Camera-type eye (tissue), 1 donor: ENCODE data around the gene CTBP1. TPM values are rescaled to one million over a fixed set of nuclear protein-coding genes. Genes with fewer than 3 reads are reported as not detected.

Experiments
- total RNA-seq: library from RNA; depleted of rRNA; stranded (reverse); fragments of >200 nt; gene quantifications from one replicate; pipeline ENCODE4 v1.2.3, GENCODE V29; 2014

CTBP1 gene
- 200 TPM for total RNA-seq

DNA sequence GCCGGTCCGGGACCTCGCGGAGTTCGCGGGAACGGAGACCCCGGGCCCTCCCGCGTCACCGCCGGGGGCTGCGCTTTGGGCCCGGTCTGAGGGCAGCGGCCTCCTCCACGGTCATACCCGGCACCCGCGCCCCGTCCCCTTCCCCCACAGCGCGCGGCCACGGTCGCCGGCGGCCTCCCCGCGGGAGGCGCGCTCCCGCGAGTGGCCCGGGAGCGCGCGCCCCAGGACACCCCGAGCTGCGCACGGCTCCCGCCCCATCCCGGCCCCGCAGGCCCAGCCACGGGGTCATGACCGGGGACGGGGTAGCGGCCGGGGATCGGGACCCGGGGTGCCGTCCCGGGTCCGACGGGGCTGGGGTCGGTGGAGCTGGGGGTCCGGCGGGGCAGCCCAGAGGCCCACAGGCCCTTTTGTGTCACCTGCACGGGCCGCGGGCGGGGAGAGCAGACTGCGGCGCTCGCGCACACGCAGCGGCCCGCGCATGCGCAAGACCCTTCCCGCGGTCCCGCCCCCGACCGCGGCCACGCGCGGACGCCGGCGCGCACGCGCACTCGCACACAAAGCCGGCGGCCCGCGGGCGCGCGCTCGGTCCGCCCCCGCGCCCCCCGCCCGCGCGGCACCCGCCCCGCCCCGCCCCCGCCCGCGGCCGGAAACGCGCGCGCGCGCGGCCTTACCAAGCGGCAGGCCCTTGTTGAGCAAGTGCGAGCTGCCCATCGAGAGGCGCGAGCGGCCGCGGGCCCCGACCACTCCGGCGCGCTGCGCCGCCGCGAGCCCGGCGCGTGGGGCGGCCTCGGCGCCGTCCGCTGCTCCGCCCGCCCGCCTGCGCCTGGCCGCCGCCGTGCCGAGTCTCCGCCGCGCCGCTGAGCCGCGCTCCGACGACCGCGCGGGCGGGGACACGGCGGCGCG, at the start of gene CTBP1:
TSS of gene CTBP1 (minus strand) at position 886 of the 903 bp plus-strand sequence. CDS start 7,799 bp downstream, outside the sequence.

DNA sequence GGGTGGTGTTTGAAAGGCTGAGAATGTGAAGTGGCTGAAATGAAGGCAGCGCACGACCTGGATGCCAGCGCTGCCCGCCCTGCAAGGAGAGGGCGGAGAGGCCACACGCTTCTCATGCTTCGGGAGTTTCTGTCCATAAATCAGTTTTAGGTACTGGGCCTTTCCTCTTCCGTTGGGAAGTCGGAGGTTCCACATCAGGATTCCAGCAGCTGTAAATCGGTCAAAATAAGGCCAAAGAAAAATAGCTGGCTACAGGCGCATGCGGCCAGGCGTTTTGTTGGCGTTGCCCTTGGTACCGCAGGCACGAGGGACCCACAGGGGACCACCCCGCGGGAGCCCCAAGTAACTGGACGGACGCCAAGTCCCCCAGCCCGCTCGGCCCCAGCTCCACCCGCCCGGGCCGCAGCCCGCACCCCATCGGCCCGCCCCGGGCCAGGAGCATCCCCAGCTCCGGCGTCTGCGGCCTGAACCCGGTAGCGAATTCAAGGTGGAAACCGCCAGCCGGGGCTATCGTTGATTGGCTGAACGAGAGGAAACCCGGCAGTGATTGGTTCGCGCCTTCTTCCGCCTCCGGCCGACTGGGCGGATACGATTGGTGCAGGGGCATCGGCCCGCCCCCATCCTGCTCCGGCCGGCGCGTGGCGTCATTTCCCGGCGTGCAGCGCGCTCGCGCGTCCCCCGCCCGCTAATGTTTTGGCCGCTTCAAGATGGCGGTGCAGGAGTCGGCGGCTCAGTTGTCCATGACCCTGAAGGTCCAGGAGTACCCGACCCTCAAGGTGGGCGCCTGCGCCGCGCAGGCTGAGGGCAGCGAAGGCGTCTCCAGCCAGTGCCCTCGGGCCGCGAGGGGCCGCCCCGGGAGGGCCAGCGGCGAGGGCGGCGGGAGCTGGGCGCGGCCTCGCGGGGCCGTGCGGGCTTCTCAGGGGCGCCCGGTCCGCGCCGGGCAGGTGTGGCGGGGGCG, 40.6 kb upstream of the CTBP1 start, which contains the start of gene MAEA:
TSS of gene MAEA (plus strand) at position 685 of the 958 bp plus-strand sequence. CDS start at position 708, 23 bp downstream.

DNA sequence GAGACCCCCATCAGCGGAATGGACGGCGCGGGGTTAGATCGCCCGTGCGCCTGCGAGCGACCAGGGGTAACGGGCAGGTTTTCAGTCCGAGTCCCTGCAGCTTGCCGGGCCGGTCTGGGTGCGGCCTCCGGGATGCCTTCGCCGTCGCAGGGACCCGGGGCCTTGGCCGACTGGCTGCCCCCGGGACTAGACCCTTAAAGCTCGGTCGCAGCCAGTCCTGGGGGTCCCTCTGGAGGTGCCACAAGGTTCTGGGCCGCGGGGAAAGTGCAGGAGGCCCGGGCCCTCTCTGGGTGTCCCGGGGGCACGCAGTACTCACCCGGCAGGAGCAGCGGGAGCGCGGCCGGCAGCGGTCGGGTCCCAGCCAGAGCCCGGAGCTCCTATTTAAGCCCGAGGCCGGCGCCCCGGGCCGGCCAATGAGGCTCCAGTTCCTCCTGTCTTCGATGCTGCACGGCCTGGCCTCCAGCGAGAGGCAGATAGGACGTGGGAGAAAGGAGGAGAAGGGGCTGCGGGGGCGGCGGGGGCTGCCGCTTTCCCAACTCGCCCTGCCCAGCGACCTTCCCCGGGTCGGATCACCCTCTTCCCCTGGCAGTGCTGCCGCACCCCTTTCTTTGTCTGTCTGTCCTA, 76.6 kb downstream of the CTBP1 start, which contains the start of gene SPON2:
TSS of gene SPON2 (minus strand) at position 356 of the 624 bp plus-strand sequence.

Other genes with a start within 250 kb of the CTBP1 start
- 31.2 TPM for gene FGFRL1, start 237.5 kb downstream of the CTBP1 start, total RNA-seq
- gene RNF212, start 135.6 kb downstream of the CTBP1 start, total RNA-seq: 1.6 TPM
- 69.1 TPM for gene SPON2, start 76.5 kb downstream of the CTBP1 start, total RNA-seq
- gene MAEA, start 40.8 kb upstream of the CTBP1 start, total RNA-seq: 73.7 TPM
- gene UVSSA, start 98.1 kb upstream of the CTBP1 start, total RNA-seq: 15.7 TPM
- not detected for gene NKX1-1, start 157.3 kb upstream of the CTBP1 start, total RNA-seq